ENCODE results near the gene STOX2. TPM values are rescaled to one million over a fixed set of nuclear protein-coding genes. Genes with fewer than 3 reads are reported as not detected.

Gene STOX2
- total RNA-seq, 1 donor from 2014 or later = 0.19 TPM

DNA sequence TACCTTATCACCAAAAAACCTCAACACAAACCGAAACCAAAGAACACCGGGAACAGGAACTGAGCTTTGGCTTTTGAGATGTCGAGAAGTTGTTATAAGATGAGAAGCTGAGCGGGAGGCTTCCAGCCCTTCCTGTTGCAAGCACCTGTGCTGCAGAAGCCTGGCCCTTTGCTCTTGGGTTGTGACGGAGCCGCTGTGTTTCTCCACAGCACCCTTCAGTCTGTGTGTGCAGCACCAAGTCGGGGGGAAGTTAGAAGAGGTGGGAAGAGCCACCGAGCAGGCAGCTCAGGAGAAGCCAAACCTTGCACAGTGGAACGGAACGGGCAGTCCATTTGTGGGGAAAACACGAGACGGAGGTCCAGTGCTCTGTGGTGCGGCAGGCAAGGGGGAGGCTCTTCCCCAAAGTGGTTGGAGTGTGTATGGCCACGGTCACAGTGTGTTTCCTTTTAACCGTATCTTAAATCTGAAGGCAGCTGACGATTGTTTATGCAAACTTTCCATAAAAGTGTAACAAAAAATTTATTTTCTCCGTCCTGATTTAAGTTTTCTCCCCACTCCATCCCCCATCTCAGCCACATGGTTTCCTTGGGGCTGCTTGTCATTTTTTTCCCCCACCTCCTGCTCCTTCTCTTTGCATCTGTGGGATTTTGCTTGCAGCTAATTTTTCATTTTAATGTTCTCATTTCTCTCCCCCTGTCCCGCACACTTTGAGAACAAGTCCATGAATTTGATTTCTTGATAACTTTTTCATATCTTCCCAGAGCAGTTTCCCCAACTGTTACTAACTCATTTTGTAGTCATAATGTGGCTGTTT, 123.7 kb downstream of the STOX2 start:
- H3K27me3 Mint-ChIP-seq (ENCODE audit: unreplicated experiment) = peaks cover 2% of the 10 kb centered on the region
- no peak overlapping the region for H3K27ac Mint-ChIP-seq (ENCODE audit: unreplicated experiment)
- TF ChIP-seq, protein P1, sequence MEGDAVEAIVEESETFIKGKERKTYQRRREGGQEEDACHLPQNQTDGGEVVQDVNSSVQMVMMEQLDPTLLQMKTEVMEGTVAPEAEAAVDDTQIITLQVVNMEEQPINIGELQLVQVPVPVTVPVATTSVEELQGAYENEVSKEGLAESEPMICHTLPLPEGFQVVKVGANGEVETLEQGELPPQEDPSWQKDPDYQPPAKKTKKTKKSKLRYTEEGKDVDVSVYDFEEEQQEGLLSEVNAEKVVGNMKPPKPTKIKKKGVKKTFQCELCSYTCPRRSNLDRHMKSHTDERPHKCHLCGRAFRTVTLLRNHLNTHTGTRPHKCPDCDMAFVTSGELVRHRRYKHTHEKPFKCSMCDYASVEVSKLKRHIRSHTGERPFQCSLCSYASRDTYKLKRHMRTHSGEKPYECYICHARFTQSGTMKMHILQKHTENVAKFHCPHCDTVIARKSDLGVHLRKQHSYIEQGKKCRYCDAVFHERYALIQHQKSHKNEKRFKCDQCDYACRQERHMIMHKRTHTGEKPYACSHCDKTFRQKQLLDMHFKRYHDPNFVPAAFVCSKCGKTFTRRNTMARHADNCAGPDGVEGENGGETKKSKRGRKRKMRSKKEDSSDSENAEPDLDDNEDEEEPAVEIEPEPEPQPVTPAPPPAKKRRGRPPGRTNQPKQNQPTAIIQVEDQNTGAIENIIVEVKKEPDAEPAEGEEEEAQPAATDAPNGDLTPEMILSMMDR (IDR thresholded peaks at IDR 0.05) = no peak
- no peaks in the 10 kb centered on the region for H3K4me1 Mint-ChIP-seq (ENCODE audit: unreplicated experiment)
- DNase-seq (ENCODE audit: extremely low spot score, unreplicated experiment) = no peak
- no peaks in the 10 kb centered on the region for H3K36me3 Mint-ChIP-seq (ENCODE audit: unreplicated experiment)
- no peak overlapping the region for H3K4me3 Mint-ChIP-seq (ENCODE audit: unreplicated experiment)
- no peaks in the 10 kb centered on the region for H3K9me3 Mint-ChIP-seq (ENCODE audit: unreplicated experiment)

DNA sequence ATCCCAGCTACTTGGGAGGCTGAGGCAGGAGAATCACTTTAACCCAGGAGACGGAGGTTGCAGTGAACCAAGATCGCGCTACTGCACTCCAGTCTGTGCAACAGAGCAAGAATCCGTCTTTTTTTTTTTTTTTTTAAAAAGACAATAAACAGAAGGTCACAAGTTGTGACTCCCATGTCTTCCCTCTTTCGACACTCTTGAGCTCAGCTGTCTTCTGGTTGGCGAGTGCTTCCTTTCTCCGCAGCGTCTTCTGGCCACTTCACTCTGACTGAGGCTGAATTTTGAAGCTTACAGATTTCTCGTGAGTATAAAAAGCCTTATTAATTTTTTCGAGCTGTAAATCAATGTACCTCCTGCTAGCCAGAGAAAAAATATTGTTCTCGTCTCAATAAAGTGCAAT, 124.9 kb downstream of the STOX2 start:
- TF ChIP-seq, protein P1 (IDR thresholded peaks at IDR 0.05) = no peak
- Mint-ChIP-seq H3K27me3 (ENCODE audit: unreplicated experiment) (no peaks in the 10 kb centered on the region), H3K9me3 (ENCODE audit: unreplicated experiment) (no peaks in the 10 kb centered on the region)

DNA sequence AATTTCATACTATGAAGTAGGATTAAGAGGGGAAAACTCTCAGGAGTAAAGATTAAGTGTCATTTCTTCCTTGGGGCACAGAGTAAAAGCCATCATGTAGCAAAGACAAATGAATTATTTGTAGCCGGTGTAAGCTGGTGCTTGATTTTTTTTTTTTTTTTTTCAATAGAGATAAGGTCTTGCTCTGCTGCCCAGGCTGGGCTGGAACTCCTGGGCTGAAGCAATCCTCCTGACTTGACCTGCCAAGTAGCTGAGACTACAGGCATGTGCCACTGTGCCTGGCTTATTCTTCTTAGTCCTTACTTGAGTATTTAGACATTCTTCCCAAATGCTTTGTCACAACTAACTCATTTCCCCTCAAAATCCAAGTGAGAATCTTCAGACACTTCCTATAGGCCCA, 125.7 kb downstream of the STOX2 start:
- no peak for DNase-seq (ENCODE audit: extremely low spot score, unreplicated experiment)
- Mint-ChIP-seq H3K27ac (ENCODE audit: unreplicated experiment) (no peak overlapping the region), H3K4me3 (ENCODE audit: unreplicated experiment) (no peak overlapping the region), H3K36me3 (ENCODE audit: unreplicated experiment) (no peaks in the 10 kb centered on the region), H3K9me3 (ENCODE audit: unreplicated experiment) (no peaks in the 10 kb centered on the region), H3K4me1 (ENCODE audit: unreplicated experiment) (no peaks in the 10 kb centered on the region), H3K27me3 (ENCODE audit: unreplicated experiment) (no peaks in the 10 kb centered on the region)
- TF ChIP-seq, protein P1 (IDR thresholded peaks at IDR 0.05) = no peak

More for the DNA sequence above, 124.9 kb downstream of the STOX2 start:
- no peaks in the 10 kb centered on the region for H3K36me3 Mint-ChIP-seq (ENCODE audit: unreplicated experiment)
- no peak overlapping the region for H3K4me3 Mint-ChIP-seq (ENCODE audit: unreplicated experiment)
- no peak overlapping the region for H3K27ac Mint-ChIP-seq (ENCODE audit: unreplicated experiment)
- no peak for DNase-seq (ENCODE audit: extremely low spot score, unreplicated experiment)
- no peaks in the 10 kb centered on the region for H3K4me1 Mint-ChIP-seq (ENCODE audit: unreplicated experiment)

DNA sequence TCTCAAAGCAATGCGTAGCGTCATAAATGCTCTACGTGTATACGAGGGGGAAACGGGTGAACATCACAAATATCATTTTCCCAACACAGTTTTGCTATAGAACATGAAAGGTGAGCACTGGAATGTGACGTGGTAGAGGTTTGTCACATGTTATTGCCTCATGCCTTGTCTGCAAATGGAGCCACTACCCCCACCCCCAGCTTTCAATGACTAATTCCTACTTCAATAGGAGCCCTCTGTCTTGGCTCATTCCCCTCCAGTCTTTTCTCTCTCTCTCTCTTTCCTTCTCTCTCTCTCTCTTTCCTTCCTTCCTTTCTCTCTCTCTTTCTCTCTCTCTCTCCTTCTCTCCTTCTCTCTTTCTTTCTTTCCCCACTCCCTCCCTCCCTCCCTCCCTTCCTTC, 127.0 kb downstream of the STOX2 start:
- H3K4me3 Mint-ChIP-seq (ENCODE audit: unreplicated experiment) = no peak overlapping the region
- DNase-seq (ENCODE audit: extremely low spot score, unreplicated experiment) = no peak
- H3K4me1 Mint-ChIP-seq (ENCODE audit: unreplicated experiment) = no peaks in the 10 kb centered on the region
- no peaks in the 10 kb centered on the region for H3K36me3 Mint-ChIP-seq (ENCODE audit: unreplicated experiment)
- H3K27me3 Mint-ChIP-seq (ENCODE audit: unreplicated experiment) = no peaks in the 10 kb centered on the region
- H3K9me3 Mint-ChIP-seq (ENCODE audit: unreplicated experiment) = no peaks in the 10 kb centered on the region
- H3K27ac Mint-ChIP-seq (ENCODE audit: unreplicated experiment) = no peak overlapping the region
- TF ChIP-seq, protein P1 (IDR thresholded peaks at IDR 0.05) = no peak

DNA sequence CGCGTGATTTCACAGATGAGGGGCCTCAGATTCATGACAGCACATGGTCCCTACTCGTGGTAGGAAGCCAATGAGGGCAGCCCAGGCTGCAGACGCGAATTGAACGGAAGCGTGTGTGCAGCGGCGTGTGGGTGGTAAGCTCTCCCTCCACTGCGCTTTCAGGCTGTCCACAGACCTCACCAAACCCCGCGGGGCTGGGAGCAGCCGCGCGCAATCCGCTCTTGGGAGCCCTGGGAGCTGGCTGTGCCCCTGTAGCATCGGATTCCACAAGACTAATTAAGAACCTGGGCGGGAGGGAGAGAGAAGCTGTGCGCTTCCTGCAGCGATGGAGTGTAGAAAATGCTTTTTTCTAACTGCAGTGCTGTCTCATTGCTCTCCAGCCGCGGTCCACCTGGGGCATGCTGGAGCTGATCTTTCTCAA, 134.9 kb downstream of the STOX2 start:
- Mint-ChIP-seq H3K36me3 (ENCODE audit: unreplicated experiment) (no peaks in the 10 kb centered on the region), H3K27me3 (ENCODE audit: unreplicated experiment) (peaks cover 16% of the 10 kb centered on the region), H3K9me3 (ENCODE audit: unreplicated experiment) (no peaks in the 10 kb centered on the region), H3K4me1 (ENCODE audit: unreplicated experiment) (no peaks in the 10 kb centered on the region), H3K27ac (ENCODE audit: unreplicated experiment) (no peak overlapping the region), H3K4me3 (ENCODE audit: unreplicated experiment) (no peak overlapping the region)
- DNase-seq (ENCODE audit: extremely low spot score, unreplicated experiment) = no peak
- TF ChIP-seq, protein P1 (IDR thresholded peaks at IDR 0.05) = no peak
